ENCODE results near the gene B3GALT4.
A peak's percentile ranks its signal among the peaks of the same experiment; 100 is the strongest.

Gene B3GALT4

GRCh38 chr6:33292996-33293682 is 16.2 kb downstream of the B3GALT4 start:
- DNase-seq, result no peak

- no peak for DNase-seq
Measured at GRCh38 chr6:33294086-33294823, 17.3 kb downstream of the B3GALT4 start.

GRCh38 chr6:33295621-33296369 is 18.9 kb downstream of the B3GALT4 start:
- DNase-seq, result no peak

GRCh38 chr6:33296797-33297405 is 20.0 kb downstream of the B3GALT4 start:
- DNase-seq, result no peak

- DNase-seq, result no peak
Measured at GRCh38 chr6:33297406-33297955, 20.6 kb downstream of the B3GALT4 start.

GRCh38 chr6:33297956-33298772 is 21.2 kb downstream of the B3GALT4 start:
- DNase-seq, result no peak

- DNase-seq, result no peak
Measured at GRCh38 chr6:33298773-33299236, 21.9 kb downstream of the B3GALT4 start, which contains the start of gene RGL2. Gene RGL2 (minus strand): TSS chr6:33298942. CDS start chr6:33298610, 332 bp downstream.

- peak; percentile 81 for DNase-seq
Measured at GRCh38 chr6:33299237-33299944, 22.5 kb downstream of the B3GALT4 start.

- DNase-seq, result no peak
Measured at GRCh38 chr6:33301877-33302276, 25.0 kb downstream of the B3GALT4 start.

GRCh38 chr6:33304216-33304615 is 27.3 kb downstream of the B3GALT4 start:
- DNase-seq, result no peak

GRCh38 chr6:33305052-33305451 is 28.1 kb downstream of the B3GALT4 start:
- DNase-seq, result no peak

GRCh38 chr6:33306356-33306755 is 29.4 kb downstream of the B3GALT4 start:
- DNase-seq, result no peak

GRCh38 chr6:33312361-33313104 is 35.6 kb downstream of the B3GALT4 start:
- peak; percentile 82 for DNase-seq

GRCh38 chr6:33313105-33313708 is 36.3 kb downstream of the B3GALT4 start:
- peak; percentile 43 for DNase-seq

- DNase-seq, result peak; percentile 39
Measured at GRCh38 chr6:33313709-33314514, 37.0 kb downstream of the B3GALT4 start, which contains the start of gene TAPBP. Gene TAPBP (minus strand): TSS chr6:33314078. CDS start chr6:33314041, 37 bp downstream.

GRCh38 chr6:33314515-33314942 is 37.6 kb downstream of the B3GALT4 start:
- DNase-seq, result peak; percentile 26

- peak; percentile 24 for DNase-seq
Measured at GRCh38 chr6:33314943-33315792, 38.2 kb downstream of the B3GALT4 start.

Measured in DMS79 (cell line).